GM12864 (cell line): ENCODE results near the gene B3GALNT2.

Source experiments
- DNase-seq: peaks from one replicate; pipeline ENCODE4 v3.0.0-alpha.2; 2011; ENCODE audit warnings: low read depth
- H3K4me3 ChIP-seq: 2 replicates; pipeline ENCODE4 v1.5.1; 2011; ENCODE audit warnings: mild to moderate bottlenecking, low read depth, low read length, control low read depth
- CTCF ChIP-seq: IDR thresholded peaks from 2 replicates; pipeline ENCODE4 v1.5.1; 2011; ENCODE audit warnings: low read depth, mild to moderate bottlenecking, moderate library complexity, low read length, control low read depth, inconsistent platforms; ENCODE audit errors: missing control alignments

Gene B3GALNT2

GRCh38 chr1:235533476-235534168 lies 29.4 kb upstream of the B3GALNT2 start:
- H3K4me3 ChIP-seq, result no peak overlapping the region
- DNase-seq, result no peak

GRCh38 chr1:235532360-235532759 lies 28.1 kb upstream of the B3GALNT2 start:
- DNase-seq, result no peak
- no peak for TF ChIP-seq CTCF
- no peak overlapping the region for H3K4me3 ChIP-seq

More at GRCh38 chr1:235533476-235534168, 29.4 kb upstream of the B3GALNT2 start:
- no peak for TF ChIP-seq CTCF

GRCh38 chr1:235527196-235527814 lies 23.1 kb upstream of the B3GALNT2 start:
- no peak for TF ChIP-seq CTCF
- H3K4me3 ChIP-seq, result no peak overlapping the region
- DNase-seq, result no peak

- no peak overlapping the region for H3K4me3 ChIP-seq
- no peak for TF ChIP-seq CTCF
- no peak for DNase-seq
Measured at GRCh38 chr1:235525314-235525713, 21.1 kb upstream of the B3GALNT2 start.

GRCh38 chr1:235516862-235517446 lies 12.7 kb upstream of the B3GALNT2 start:
- no peak for TF ChIP-seq CTCF
- no peak overlapping the region for H3K4me3 ChIP-seq
- DNase-seq, result no peak

GRCh38 chr1:235515844-235516512 lies 11.7 kb upstream of the B3GALNT2 start:
- TF ChIP-seq CTCF, result no peak
- no peak for DNase-seq
- H3K4me3 ChIP-seq, result no peak overlapping the region
